GM12874 (cell line): Measurements from ENCODE around the gene NRAS.

Source experiments
- TF ChIP-seq, protein P1 (sequence below): IDR thresholded peaks from 2 replicates; pipeline ENCODE4 v1.5.1; 2011; ENCODE audit warnings: low read depth, mild to moderate bottlenecking, control low read depth, low read length, moderate library complexity; ENCODE audit not compliant: insufficient read depth

NRAS gene

DNA sequence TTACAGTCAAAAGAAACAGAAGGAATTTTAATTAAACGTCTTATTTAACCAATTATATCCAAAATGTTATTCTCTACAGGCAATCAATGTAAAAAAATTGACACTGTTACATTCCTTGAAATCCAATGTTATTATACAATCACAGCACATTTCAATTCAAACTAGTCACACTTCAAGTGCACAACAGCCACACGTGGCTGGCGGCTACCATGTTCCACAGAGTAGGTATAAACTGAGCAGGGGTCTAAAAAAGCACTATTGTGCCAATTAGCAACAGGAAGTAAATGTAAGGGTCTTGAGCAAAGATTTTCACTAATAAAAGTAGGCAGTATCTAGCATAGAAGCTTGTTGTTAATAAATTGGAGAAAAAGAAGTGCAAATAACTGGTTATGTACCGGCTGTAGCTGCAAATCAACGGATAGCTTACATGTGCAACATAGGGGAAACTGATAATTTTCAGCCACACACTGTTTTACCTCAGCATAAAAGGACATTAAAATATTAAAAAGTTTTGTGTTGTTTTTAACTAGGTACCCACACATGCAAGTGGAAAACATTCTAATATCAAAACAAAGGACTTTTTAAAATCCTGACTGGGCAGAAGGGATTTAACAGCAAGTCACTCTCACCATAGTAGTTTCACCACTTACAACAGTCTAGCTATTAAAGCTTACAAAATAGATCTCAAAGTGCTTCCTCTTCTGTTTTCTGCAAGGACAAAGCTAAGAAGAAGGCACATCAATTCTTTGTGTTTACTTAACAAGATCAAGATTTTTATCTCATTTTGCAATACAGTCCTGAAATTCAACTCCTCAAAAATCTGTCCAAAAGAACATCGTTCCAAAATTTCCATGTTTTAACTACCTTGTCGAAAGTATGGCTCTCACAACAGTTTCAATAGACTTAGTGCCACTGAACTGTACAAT is 38.7 kb upstream of the NRAS start:
- TF ChIP-seq, protein P1, sequence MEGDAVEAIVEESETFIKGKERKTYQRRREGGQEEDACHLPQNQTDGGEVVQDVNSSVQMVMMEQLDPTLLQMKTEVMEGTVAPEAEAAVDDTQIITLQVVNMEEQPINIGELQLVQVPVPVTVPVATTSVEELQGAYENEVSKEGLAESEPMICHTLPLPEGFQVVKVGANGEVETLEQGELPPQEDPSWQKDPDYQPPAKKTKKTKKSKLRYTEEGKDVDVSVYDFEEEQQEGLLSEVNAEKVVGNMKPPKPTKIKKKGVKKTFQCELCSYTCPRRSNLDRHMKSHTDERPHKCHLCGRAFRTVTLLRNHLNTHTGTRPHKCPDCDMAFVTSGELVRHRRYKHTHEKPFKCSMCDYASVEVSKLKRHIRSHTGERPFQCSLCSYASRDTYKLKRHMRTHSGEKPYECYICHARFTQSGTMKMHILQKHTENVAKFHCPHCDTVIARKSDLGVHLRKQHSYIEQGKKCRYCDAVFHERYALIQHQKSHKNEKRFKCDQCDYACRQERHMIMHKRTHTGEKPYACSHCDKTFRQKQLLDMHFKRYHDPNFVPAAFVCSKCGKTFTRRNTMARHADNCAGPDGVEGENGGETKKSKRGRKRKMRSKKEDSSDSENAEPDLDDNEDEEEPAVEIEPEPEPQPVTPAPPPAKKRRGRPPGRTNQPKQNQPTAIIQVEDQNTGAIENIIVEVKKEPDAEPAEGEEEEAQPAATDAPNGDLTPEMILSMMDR: no peak

DNA sequence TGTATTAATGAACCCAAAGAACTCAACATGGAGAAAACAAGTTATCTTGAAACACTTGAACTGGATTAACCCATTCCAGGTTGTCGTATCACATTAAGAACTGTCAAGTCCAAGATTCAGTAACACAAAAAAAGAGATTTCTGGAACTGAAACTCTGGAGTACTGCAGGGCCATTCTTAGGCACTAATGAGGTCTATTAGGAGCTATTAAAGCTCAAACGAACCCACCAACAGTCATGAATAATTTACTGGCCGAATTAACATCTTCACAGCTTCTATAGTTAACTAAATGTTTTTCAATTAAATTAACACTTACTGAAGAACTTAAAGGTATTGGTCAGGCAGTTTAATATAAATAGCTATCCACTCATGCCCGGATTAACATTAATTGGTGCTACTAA is 36.6 kb upstream of the NRAS start:
- TF ChIP-seq, protein P1: no peak

DNA sequence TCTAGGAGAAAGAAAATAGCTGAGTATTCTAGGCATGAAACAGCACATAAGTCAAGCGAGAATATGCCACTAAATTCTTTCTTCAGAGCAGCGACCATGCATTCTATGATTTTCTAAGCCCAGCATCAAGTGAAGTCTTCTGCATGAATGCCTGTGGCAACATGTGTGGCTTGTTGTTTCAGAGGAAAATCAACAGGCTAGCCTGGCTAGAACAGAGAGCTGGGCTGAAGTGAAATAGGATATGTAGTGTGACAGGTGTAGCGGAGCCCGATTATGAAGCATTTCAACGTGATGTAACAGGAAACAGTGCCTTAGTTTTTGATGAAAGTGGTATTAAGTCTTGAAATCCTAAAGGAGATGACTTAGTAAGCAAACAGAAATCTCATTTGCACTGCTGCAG is 34.2 kb upstream of the NRAS start:
- TF ChIP-seq, protein P1: no peak

DNA sequence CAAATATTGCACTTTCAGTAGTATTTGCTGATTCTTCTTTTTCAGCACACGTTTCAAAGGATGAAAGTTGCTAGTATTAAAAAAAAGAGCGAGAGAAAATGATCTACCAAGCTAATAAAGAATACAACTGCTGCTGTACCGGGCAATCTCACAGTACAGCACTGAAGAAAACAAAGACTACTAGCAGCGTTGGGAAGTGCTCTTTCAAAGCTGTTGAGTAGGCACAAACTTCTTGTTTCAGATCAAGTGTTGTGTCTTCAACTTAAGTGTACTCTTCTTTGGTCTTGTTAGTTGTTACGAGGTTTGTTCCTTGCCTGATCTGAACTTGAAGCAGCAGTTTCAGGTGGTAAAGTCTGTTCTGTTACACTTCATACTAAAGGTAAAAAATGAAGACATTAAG is 33.3 kb upstream of the NRAS start:
- TF ChIP-seq, protein P1: no peak

DNA sequence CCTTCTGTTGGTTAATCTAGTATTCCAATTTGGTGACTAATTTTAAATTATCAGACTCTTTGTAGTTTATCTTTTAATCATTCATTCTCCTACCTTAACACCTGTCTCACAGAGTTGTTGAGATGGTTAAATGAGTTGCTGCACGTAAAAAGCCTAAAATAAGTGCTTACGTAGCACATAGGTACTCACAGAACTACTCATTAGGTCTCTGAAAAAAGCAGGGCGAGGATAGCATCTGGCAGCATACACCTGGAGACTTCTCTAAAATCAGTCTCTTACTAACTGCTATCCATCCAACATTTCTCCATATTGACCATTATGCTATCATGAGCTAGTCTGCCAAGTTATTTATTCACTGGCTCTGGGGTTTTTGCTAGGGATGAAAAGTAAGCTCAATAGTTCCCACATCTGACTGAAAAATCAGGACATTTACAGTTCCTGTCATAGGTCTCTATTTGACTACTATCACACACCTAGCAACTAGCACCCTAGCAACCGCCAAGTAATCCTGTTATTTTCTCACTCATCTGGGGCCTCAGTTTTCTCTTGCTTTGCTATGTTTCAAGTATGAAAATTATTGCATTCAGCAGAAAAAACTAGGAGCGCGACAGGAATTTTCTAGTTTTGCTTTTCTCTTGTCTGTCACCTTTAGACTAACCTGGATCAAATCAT is 30.0 kb upstream of the NRAS start:
- TF ChIP-seq, protein P1: no peak

DNA sequence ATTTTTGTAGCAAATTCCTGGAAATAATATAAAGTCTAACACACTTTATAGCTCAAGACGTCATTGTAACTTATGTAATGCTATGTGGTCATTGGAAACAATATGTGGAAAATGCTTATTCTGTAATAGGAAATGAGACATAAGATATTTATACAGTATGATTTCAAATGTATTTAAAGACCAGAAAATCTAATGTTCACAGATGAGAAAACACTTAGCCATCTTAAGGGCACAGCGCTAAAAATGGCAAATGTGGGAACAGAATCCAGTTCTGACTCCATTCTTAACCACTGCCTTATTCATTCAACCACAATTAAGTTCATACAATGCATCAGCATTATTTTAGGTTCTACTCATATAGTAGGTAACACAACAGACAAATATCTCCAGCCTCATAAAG is 28.7 kb upstream of the NRAS start:
- TF ChIP-seq, protein P1: no peak

DNA sequence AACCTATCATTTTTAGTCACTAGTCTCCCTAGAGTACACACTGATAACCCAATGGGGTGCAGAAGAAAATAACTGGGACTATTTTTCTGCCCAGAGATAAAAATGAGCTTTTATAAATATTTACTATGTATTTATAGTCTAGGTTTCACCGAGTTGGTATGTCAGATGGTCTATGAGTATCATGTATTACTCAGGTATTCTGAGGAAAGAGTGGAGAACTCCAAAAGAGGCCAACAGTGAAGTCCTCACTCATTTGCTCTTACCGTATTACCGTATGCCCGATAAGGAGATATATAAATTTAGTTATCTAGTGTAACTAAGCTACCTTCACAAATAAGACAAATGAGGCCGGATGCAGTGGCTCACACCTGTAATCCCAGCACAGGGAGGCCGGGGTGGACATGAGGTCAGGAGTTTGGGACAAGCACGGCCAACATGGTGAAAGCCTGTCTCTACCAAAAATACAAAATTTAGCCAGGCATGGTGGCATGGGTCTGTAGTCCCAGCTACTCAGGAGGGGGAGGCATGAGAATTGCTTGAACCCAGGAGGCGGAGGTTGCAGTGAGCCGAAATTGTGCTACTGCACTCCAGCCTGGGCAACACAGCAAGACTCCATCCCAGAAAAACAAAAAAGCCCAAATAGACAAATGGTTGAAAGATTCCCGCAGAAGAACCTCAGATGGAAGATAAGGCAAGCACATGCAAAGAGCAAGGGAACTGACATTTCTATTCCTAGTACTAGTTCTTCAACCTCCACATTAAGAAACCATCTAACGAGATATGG is 25.6 kb upstream of the NRAS start:
- TF ChIP-seq, protein P1: no peak
